GM12878 (cell line): ENCODE data around the gene C1orf232. TPM values are rescaled to one million over a fixed set of nuclear protein-coding genes. Genes with fewer than 3 reads are reported as not detected.

Source experiments
- ATAC-seq: fragments of 200-7000 bp; cut with Tn5 transposase; 3 replicates; pipeline ENCODE4 v1.9.1; 2020; ENCODE audit warnings: mild to moderate bottlenecking, moderate library complexity
- BruUV-seq: library from RNA; stranded (reverse); fragments of 400-500 nt; replicated peaks from 2 replicates; lab custom pipeline; 2021; lab: Mats Ljungman, UMichigan
- CTCF ChIA-PET: fragments of 300-600 bp; sonication (Branson Sonifier 250); formaldehyde crosslinking; extraction: SDS; loops from one replicate; lab custom pipeline; 2021; ENCODE audit warnings: inconsistent platforms; lab: Yijun Ruan, JAX
- POLR2A ChIA-PET: fragments of 350-600 bp; formaldehyde crosslinking; extraction: SDS; loops from one replicate; lab custom pipeline; 2021; ENCODE audit warnings: inconsistent platforms; lab: Charles Lee
- RAD21 ChIA-PET: fragments of 300-600 bp; sonication (Branson Sonifier 250); formaldehyde crosslinking; loops from one replicate; lab custom pipeline; 2023; ENCODE audit warnings: antibody characterized with exemption; ENCODE audit not compliant: unreplicated experiment; lab: Charles Lee
- SMC1A ChIA-PET: fragments of 300-600 bp; sonication (Branson Sonifier 250); formaldehyde crosslinking; loops from one replicate; lab custom pipeline; 2023; ENCODE audit not compliant: unreplicated experiment, uncharacterized antibody; lab: Charles Lee
- DNase-seq: peaks from one replicate; pipeline ENCODE4 v3.0.0-alpha.2; 2011; ENCODE audit warnings: low read depth, low spot score
- FAIRE-seq: peaks from 3 replicates; lab custom pipeline; 2011; peaks lifted over from hg19 to GRCh38; lab: Jason Lieb, UNC
- H2AFZ ChIP-seq: 2 replicates; pipeline ENCODE4 v1.6.0; 2011; ENCODE audit warnings: low read depth, low read length, control low read depth; ENCODE audit not compliant: control insufficient read depth
- H3K27ac ChIP-seq: 2 replicates; pipeline ENCODE4 v1.5.1; 2011; ENCODE audit warnings: control low read depth; ENCODE audit not compliant: control insufficient read depth, insufficient read depth
- H3K27me3 ChIP-seq, 2 experiments: replicated peaks in 1 of 2; 2 replicates each; pipeline versions ENCODE4 v1.6.0 to v1.6.1; 2011; ENCODE audit warnings: low read length in 1 of 2; ENCODE audit not compliant: control insufficient read depth in 2 of 2, insufficient read depth in 2 of 2
- H3K36me3 ChIP-seq, 2 experiments: 2 replicates each; pipeline ENCODE4 v1.5.1; 2011; ENCODE audit warnings: low read length in 1 of 2; ENCODE audit not compliant: control insufficient read depth in 2 of 2, insufficient read depth in 2 of 2
- H3K4me1 ChIP-seq: 2 replicates; pipeline ENCODE4 v1.6.1; 2011; ENCODE audit warnings: mild to moderate bottlenecking, low read length, moderate library complexity, mixed read lengths; ENCODE audit not compliant: control insufficient read depth, insufficient read depth
- H3K4me2 ChIP-seq: 2 replicates; pipeline ENCODE4 v1.6.0; 2011; ENCODE audit warnings: control low read depth; ENCODE audit not compliant: control insufficient read depth, insufficient read depth
- H3K4me3 ChIP-seq: fragments of 200-600 bp; sonication (generic); 2 replicates; pipeline ENCODE4 v1.5.1; 2016
- H3K79me2 ChIP-seq: 2 replicates; pipeline ENCODE4 v1.6.0; 2011; ENCODE audit warnings: low read length; ENCODE audit not compliant: control insufficient read depth, insufficient read depth
- H3K9ac ChIP-seq: 2 replicates; pipeline ENCODE4 v1.8.0; 2011; ENCODE audit warnings: low read length, control low read depth, mixed read lengths; ENCODE audit not compliant: control insufficient read depth, insufficient read depth
- H3K9me3 ChIP-seq: replicated peaks from 3 replicates; pipeline ENCODE4 v1.5.1; 2011; ENCODE audit warnings: mild to moderate bottlenecking, low read length; ENCODE audit not compliant: control insufficient read depth, insufficient read depth
- H4K20me1 ChIP-seq: 2 replicates; pipeline ENCODE4 v1.6.0; 2011; ENCODE audit not compliant: control insufficient read depth, insufficient read depth
- BHLHE40 ChIP-seq, 2 experiments: fragments of 450-650 bp in 1 of 2; IDR thresholded peaks; 2 replicates each; pipeline ENCODE4 v1.6.1; 2011 to 2017; ENCODE audit warnings: low read depth in 2 of 2, borderline replicate concordance in 1 of 2, improper control_type of control experiment in 1 of 2, low read length in 1 of 2, mild to moderate bottlenecking in 1 of 2
- CBX5 ChIP-seq: sonication (generic); IDR thresholded peaks from 2 replicates; pipeline ENCODE4 v1.6.1; 2016; ENCODE audit warnings: low read depth, moderate library complexity, mild to moderate bottlenecking, inconsistent platforms
- IKZF2 ChIP-seq, 2 experiments: fragments of 450-650 bp; IDR thresholded peaks; 2 replicates each; pipeline ENCODE4 v1.6.1; 2017; ENCODE audit warnings: mild to moderate bottlenecking in 2 of 2, moderate library complexity in 2 of 2
- MYB ChIP-seq: fragments of 150-350 bp; IDR thresholded peaks from 2 replicates; pipeline ENCODE4 v1.6.1; 2014; ENCODE audit warnings: mild to moderate bottlenecking, low read depth, low read length, borderline replicate concordance
- RBBP5 ChIP-seq: fragments of 200-600 bp; sonication (generic); conservative IDR thresholded peaks from 2 replicates; pipeline ENCODE4 v1.6.1; 2016
- RFX5 ChIP-seq: IDR thresholded peaks from 2 replicates; pipeline ENCODE4 v1.6.1; 2011; ENCODE audit warnings: low read depth, low read length, improper control_type of control experiment
- SUPT20H ChIP-seq: IDR thresholded peaks from 2 replicates; pipeline ENCODE4 v1.6.1; 2011; ENCODE audit warnings: low read depth, mild to moderate bottlenecking, low read length, moderate library complexity, borderline replicate concordance; ENCODE audit not compliant: control insufficient read depth
- WGBS: methylation state at CpG from one replicate; pipeline ENCODE4 v1.1.6; 2016; ENCODE audit warnings: low lambda C conversion rate; ENCODE audit not compliant: insufficient replicate concordance, insufficient coverage; ENCODE audit errors: missing lambda C conversion rate; 5-methylcytosine and 5-hydroxymethylcytosine counted together
- in situ Hi-C: fragments of 300-500 bp; cut with MboI; formaldehyde crosslinking; loops from 9 replicates; pipeline ENCODE4 v1.14.3; 2018; ENCODE audit warnings: mixed read lengths
- intact Hi-C: fragments of 100-400 bp; cut with micrococcal nuclease; formaldehyde crosslinking; loops from one replicate; pipeline ENCODE4 v1.14.2; 2022; ENCODE audit not compliant: unreplicated experiment
- polyA plus RNA-seq, 11 experiments: library from polyadenylated mRNA; depleted of rRNA in 4 of 11; unstranded in 6 of 11; stranded (reverse) in 5 of 11; fragments of >200 nt; fragmentation: Nextera tagmentation in 4 of 11; fragmentation: Illumina TruSeq in 1 of 11; extraction: Ambion mirVana in 4 of 11; extraction: Trizol in 1 of 11; gene quantifications; 1 replicate in 1 of 11; 2 replicates in 10 of 11; pipeline versions ENCODE4 v1.2.1 to v1.2.3, GENCODE V29; 2011 to 2016; ENCODE audit warnings: inconsistent platforms in 2 of 11, missing spikeins in 2 of 11, low read depth in 1 of 11
- total RNA-seq, 4 experiments: library from RNA; depleted of rRNA in 3 of 4; stranded (reverse); fragments of >200 nt in 3 of 4; fragmentation: Illumina TruSeq in 1 of 4; extraction: Trizol in 1 of 4; gene quantifications; 2 replicates each; pipeline versions ENCODE4 v1.2.1 to v1.2.3, GENCODE V29; 2013 to 2021
- TF ChIP-seq, protein P1 (sequence below): fragments of 450-650 bp; IDR thresholded peaks from 2 replicates; pipeline ENCODE4 v1.6.1; 2018; ENCODE audit warnings: borderline replicate concordance, mild to moderate bottlenecking; ENCODE audit not compliant: partially characterized antibody
- TF ChIP-seq, protein P2 (sequence below): fragments of 450-650 bp; IDR thresholded peaks from 2 replicates; pipeline ENCODE4 v1.6.1; 2016; ENCODE audit warnings: mild to moderate bottlenecking, moderate library complexity, borderline replicate concordance
- TF ChIP-seq, protein P3 (sequence below): fragments of 450-650 bp; IDR thresholded peaks from 2 replicates; pipeline ENCODE4 v1.6.1; 2017; ENCODE audit warnings: low read depth, mild to moderate bottlenecking, moderate library complexity

The C1orf232 gene
- total and polyA plus RNA-seq, 10 of the 15 experiments (the other 5 are each of a cell fraction or from before 2014, with no cell fraction given): not detected

DNA sequence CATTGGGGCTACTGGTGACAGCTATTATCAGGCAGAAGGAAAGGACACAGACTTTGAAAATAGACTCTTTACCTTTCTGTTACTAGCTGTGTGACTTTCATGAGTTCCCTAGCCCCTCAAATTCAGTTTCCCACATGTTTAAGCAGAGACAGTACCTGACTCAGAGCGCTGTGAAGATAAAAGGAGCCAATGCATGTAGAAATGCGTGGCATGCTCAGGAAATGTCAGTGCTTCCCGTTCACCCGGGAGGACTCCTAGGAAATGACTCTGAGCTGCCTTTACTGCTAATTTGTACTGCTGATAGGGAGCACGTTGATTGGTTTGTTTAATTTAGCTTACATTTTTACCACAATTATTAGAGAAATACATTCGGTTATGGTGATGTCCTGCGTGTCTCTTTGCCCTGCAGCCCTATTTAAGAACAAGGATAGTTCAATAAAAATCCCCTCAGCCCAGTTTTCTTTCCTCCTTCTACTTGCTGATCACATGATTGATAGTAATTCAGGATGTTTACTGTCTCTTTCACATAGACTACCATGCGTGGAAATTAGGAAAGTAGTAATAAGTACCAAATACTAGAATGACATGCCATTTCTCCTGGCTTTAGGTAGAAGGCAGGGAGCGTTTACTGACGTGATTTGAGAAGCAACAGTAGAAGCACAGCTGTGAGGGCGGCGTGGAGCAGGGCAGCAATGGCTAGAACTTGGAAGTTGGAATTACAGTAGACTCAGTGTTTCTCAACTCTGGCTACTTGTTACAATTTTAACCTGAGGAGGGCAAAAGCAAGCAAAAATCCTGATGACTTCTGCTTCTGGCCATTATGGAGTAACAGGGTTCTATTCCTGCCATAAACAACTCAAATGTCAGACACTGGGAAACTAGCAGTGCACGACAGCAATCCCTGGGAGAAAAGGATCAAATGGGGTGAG lies 41.3 kb downstream of the C1orf232 start:
- ATAC-seq (no peak), FAIRE-seq (no peak), DNase-seq (no peak)
- Histone ChIP-seq H3K9ac (no peak overlapping the region), H3K4me2 (no peak overlapping the region), H3K4me3 (no peak overlapping the region), H2AFZ (no peak overlapping the region), H3K36me3 (no peaks in the 10 kb centered on the region; a peak in 1 of 4 replicates), H3K27ac (no peak overlapping the region), H3K9me3 (no peaks in the 10 kb centered on the region), H3K79me2 (no peaks in the 10 kb centered on the region), H3K4me1 (peaks cover 4% of the 10 kb centered on the region; the same call in 1 of the 2 replicates), H3K27me3 (no peaks in the 10 kb centered on the region), H4K20me1 (no peaks in the 10 kb centered on the region)
- no TSS peak for BruUV-seq
- SMC1A ChIA-PET: interaction anchor here (0.6 to 2.3 kb wide), 10 partner anchors 11 to 211 kb away, joined by 3 to 21 read pairs (median 7); partner anchors contain the start of gene CEP85
- CTCF ChIA-PET: interaction anchor here (0.6 to 8.3 kb wide), 13 partner anchors 16 to 606 kb away, joined by 3 to 92 read pairs (median 3); partner anchors contain the start of genes CEP85 and ZNF593
- RAD21 ChIA-PET: interaction anchor here (1.7 to 2.4 kb wide), 4 partner anchors 12 to 130 kb away, joined by 4 to 19 read pairs (median 12); partner anchors contain the start of genes PAFAH2 and PDIK1L
- intact Hi-C loops: no loop called here
- POLR2A ChIA-PET: interaction anchor here (0.5 to 2.0 kb wide), 4 partner anchors 16 to 182 kb away, joined by 3 to 13 read pairs (median 4); partner anchors contain the start of gene PDIK1L
- in situ Hi-C loops: no loop called here
- WGBS: 61% methylated on average over 13 of the region's 13 CpGs
- TF ChIP-seq RFX5 (no peak), IKZF2 (IDR thresholded peaks at IDR 0.05) (no peak), MYB (no peak), RBBP5 (no peak), CBX5 (no peak), SUPT20H (no peak), BHLHE40 (IDR thresholded peaks at IDR 0.05; ENCODE audit: borderline replicate concordance in 1 of 2, low read depth in 2 of 2, low read length in 1 of 2) (no peak)
- TF ChIP-seq, protein P1, sequence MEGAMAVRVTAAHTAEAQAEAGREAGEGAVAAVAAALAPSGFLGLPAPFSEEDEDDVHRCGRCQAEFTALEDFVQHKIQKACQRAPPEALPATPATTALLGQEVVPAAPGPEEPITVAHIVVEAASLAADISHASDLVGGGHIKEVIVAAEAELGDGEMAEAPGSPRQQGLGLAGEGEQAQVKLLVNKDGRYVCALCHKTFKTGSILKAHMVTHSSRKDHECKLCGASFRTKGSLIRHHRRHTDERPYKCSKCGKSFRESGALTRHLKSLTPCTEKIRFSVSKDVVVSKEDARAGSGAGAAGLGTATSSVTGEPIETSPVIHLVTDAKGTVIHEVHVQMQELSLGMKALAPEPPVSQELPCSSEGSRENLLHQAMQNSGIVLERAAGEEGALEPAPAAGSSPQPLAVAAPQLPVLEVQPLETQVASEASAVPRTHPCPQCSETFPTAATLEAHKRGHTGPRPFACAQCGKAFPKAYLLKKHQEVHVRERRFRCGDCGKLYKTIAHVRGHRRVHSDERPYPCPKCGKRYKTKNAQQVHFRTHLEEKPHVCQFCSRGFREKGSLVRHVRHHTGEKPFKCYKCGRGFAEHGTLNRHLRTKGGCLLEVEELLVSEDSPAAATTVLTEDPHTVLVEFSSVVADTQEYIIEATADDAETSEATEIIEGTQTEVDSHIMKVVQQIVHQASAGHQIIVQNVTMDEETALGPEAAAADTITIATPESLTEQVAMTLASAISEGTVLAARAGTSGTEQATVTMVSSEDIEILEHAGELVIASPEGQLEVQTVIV: no peak
- TF ChIP-seq, protein P2, sequence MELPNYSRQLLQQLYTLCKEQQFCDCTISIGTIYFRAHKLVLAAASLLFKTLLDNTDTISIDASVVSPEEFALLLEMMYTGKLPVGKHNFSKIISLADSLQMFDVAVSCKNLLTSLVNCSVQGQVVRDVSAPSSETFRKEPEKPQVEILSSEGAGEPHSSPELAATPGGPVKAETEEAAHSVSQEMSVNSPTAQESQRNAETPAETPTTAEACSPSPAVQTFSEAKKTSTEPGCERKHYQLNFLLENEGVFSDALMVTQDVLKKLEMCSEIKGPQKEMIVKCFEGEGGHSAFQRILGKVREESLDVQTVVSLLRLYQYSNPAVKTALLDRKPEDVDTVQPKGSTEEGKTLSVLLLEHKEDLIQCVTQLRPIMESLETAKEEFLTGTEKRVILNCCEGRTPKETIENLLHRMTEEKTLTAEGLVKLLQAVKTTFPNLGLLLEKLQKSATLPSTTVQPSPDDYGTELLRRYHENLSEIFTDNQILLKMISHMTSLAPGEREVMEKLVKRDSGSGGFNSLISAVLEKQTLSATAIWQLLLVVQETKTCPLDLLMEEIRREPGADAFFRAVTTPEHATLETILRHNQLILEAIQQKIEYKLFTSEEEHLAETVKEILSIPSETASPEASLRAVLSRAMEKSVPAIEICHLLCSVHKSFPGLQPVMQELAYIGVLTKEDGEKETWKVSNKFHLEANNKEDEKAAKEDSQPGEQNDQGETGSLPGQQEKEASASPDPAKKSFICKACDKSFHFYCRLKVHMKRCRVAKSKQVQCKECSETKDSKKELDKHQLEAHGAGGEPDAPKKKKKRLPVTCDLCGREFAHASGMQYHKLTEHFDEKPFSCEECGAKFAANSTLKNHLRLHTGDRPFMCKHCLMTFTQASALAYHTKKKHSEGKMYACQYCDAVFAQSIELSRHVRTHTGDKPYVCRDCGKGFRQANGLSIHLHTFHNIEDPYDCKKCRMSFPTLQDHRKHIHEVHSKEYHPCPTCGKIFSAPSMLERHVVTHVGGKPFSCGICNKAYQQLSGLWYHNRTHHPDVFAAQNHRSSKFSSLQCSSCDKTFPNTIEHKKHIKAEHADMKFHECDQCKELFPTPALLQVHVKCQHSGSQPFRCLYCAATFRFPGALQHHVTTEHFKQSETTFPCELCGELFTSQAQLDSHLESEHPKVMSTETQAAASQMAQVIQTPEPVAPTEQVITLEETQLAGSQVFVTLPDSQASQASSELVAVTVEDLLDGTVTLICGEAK: no peak
- TF ChIP-seq, protein P3, sequence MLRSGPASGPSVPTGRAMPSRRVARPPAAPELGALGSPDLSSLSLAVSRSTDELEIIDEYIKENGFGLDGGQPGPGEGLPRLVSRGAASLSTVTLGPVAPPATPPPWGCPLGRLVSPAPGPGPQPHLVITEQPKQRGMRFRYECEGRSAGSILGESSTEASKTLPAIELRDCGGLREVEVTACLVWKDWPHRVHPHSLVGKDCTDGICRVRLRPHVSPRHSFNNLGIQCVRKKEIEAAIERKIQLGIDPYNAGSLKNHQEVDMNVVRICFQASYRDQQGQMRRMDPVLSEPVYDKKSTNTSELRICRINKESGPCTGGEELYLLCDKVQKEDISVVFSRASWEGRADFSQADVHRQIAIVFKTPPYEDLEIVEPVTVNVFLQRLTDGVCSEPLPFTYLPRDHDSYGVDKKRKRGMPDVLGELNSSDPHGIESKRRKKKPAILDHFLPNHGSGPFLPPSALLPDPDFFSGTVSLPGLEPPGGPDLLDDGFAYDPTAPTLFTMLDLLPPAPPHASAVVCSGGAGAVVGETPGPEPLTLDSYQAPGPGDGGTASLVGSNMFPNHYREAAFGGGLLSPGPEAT: no peak
